Endothelial cell of umbilical vein (primary cell): ENCODE data around the gene RASD2. TPM values are rescaled to one million over a fixed set of nuclear protein-coding genes. Genes with fewer than 3 reads are reported as not detected.

Source experiments
- BruUV-seq: library from RNA; stranded (reverse); fragments of 400-500 nt; replicated peaks from 2 replicates; lab custom pipeline; 2021; lab: Mats Ljungman, UMichigan
- CTCF ChIA-PET: fragments of 300-600, 350-600 bp; sonication (Branson Sonifier 250); formaldehyde crosslinking; loops from one replicate; lab custom pipeline; 2021; ENCODE audit warnings: antibody characterized with exemption, inconsistent platforms; lab: Charles Lee
- POLR2A ChIA-PET: fragments of 300-600, 350-600 bp; sonication (Branson Sonifier 250); formaldehyde crosslinking; loops from one replicate; lab custom pipeline; 2021; ENCODE audit warnings: antibody characterized with exemption, inconsistent platforms; lab: Charles Lee
- DNase-seq: peaks from one replicate; pipeline ENCODE4 v3.0.0-alpha.2; 2011; ENCODE audit warnings: low read depth, low spot score
- FAIRE-seq: peaks from 2 replicates; lab custom pipeline; 2011; peaks lifted over from hg19 to GRCh38; lab: Jason Lieb, UNC
- H2AFZ ChIP-seq: 2 replicates; pipeline ENCODE4 v1.6.0; 2012; ENCODE audit warnings: low read depth, low read length, control low read depth, inconsistent platforms
- H3K27ac ChIP-seq: 2 replicates; pipeline ENCODE4 v1.5.1; 2011; ENCODE audit warnings: low read depth, mild to moderate bottlenecking, control low read depth, low read length, moderate library complexity; ENCODE audit not compliant: insufficient read depth
- H3K27me3 ChIP-seq, 2 experiments: 2 replicates each; pipeline versions ENCODE4 v1.6.0 to v1.6.1; 2011; ENCODE audit warnings: low read length in 2 of 2, mixed read lengths in 1 of 2; ENCODE audit not compliant: control insufficient read depth in 2 of 2, insufficient read depth in 2 of 2
- H3K36me3 ChIP-seq, 2 experiments: 2 replicates in 1 of 2; 3 replicates in 1 of 2; pipeline ENCODE4 v1.5.1; 2011; ENCODE audit warnings: low read length in 2 of 2, mild to moderate bottlenecking in 1 of 2, moderate library complexity in 1 of 2; ENCODE audit not compliant: control insufficient read depth in 2 of 2, insufficient read depth in 2 of 2; ENCODE audit errors: extremely low read depth in 1 of 2
- H3K4me1 ChIP-seq: 3 replicates; pipeline ENCODE4 v1.5.1; 2011; ENCODE audit warnings: mild to moderate bottlenecking, low read length; ENCODE audit not compliant: control insufficient read depth, insufficient read depth; ENCODE audit errors: extremely low read depth
- H3K4me2 ChIP-seq: 2 replicates; pipeline ENCODE4 v1.6.1; 2011; ENCODE audit warnings: low read length, control low read depth, mixed read lengths; ENCODE audit not compliant: insufficient read depth
- H3K4me3 ChIP-seq, 3 experiments: fragments of 200-600 bp in 1 of 3; sonication (generic), shearing (Covaris generic) in 1 of 3; replicated peaks in 1 of 3; 2 replicates each; pipeline ENCODE4 v1.5.1; 2011 to 2016; ENCODE audit warnings: control low read depth in 3 of 3, low read length in 3 of 3, mild to moderate bottlenecking in 2 of 3, inconsistent platforms in 1 of 3, low read depth in 1 of 3, moderate library complexity in 1 of 3; ENCODE audit not compliant: insufficient read depth in 1 of 3
- H3K79me2 ChIP-seq: 2 replicates; pipeline ENCODE4 v1.6.0; 2012; ENCODE audit warnings: low read length, inconsistent platforms; ENCODE audit not compliant: control insufficient read depth, insufficient read depth
- H3K9ac ChIP-seq: replicated peaks from 2 replicates; pipeline ENCODE3; 2011; ENCODE audit warnings: low read length, control low read depth; ENCODE audit not compliant: insufficient read depth; ENCODE audit errors: extremely low read depth
- H3K9me1 ChIP-seq: replicated peaks from 3 replicates; pipeline ENCODE4 v1.6.0; 2011; ENCODE audit warnings: mild to moderate bottlenecking, low read length; ENCODE audit not compliant: control insufficient read depth, insufficient read depth; ENCODE audit errors: extremely low read depth
- H3K9me3 ChIP-seq: replicated peaks from 2 replicates; pipeline ENCODE4 v1.5.1; 2012; ENCODE audit warnings: low read length, inconsistent platforms; ENCODE audit not compliant: control insufficient read depth, insufficient read depth
- H4K20me1 ChIP-seq: replicated peaks from 2 replicates; pipeline ENCODE3; 2011; ENCODE audit warnings: mild to moderate bottlenecking, low read length; ENCODE audit not compliant: control insufficient read depth, insufficient read depth; ENCODE audit errors: extremely low read depth
- EZH2 ChIP-seq: IDR thresholded peaks from 2 replicates; pipeline ENCODE4 v1.6.1; 2012; ENCODE audit warnings: borderline replicate concordance, low read depth, mild to moderate bottlenecking, moderate library complexity, low read length, inconsistent platforms; ENCODE audit not compliant: severe bottlenecking
- FOS ChIP-seq: IDR thresholded peaks from 2 replicates; pipeline ENCODE4 v1.6.1; 2011; ENCODE audit warnings: mild to moderate bottlenecking, low read length, moderate library complexity, borderline replicate concordance; ENCODE audit not compliant: insufficient read depth
- GATA2 ChIP-seq: IDR thresholded peaks from 2 replicates; pipeline ENCODE4 v1.7.0; 2011; ENCODE audit warnings: low read depth, mild to moderate bottlenecking, moderate library complexity, mixed read lengths, low read length; ENCODE audit not compliant: insufficient read length, insufficient read depth
- JUN ChIP-seq: IDR thresholded peaks from 2 replicates; pipeline ENCODE4 v1.6.1; 2011; ENCODE audit warnings: borderline replicate concordance, low read depth; ENCODE audit not compliant: insufficient read length, insufficient read depth
- MYC ChIP-seq: IDR thresholded peaks from one replicate; pipeline ENCODE4 v1.6.1; 2011; ENCODE audit warnings: mild to moderate bottlenecking, low read depth, low read length
- POLR2A ChIP-seq: IDR thresholded peaks from 2 replicates; pipeline ENCODE4 v1.6.1; 2012; ENCODE audit warnings: low read depth, mild to moderate bottlenecking, control low read depth, low read length
- POLR2AphosphoS5 ChIP-seq: IDR thresholded peaks from 2 replicates; pipeline ENCODE4 v1.6.1; 2012; ENCODE audit warnings: low read depth, mild to moderate bottlenecking, control low read depth, low read length, moderate library complexity; ENCODE audit not compliant: insufficient read depth
- dilution Hi-C: fragments of 300-500 bp; cut with MboI; formaldehyde crosslinking; loops from one replicate; pipeline ENCODE4 v1.15.0; 2019; ENCODE audit warnings: low sequenced_read_pairs; ENCODE audit not compliant: extremely low pct_ligation_motif_present
- intact Hi-C: fragments of 100-400 bp; cut with micrococcal nuclease; formaldehyde crosslinking; loops from one replicate; pipeline ENCODE4 v1.10.0; 2022
- polyA plus RNA-seq, 4 experiments: library from polyadenylated mRNA; depleted of rRNA in 3 of 4; stranded (reverse) in 3 of 4; unstranded in 1 of 4; fragments of >200 nt; gene quantifications; 2 replicates each; pipeline versions ENCODE4 v1.2.1 to v1.2.3, GENCODE V29; 2011 to 2012; ENCODE audit warnings: missing spikeins in 1 of 4
- total RNA-seq: library from RNA; stranded (reverse); gene quantifications from 2 replicates; pipeline ENCODE4 v1.2.3, GENCODE V29; 2021
- TF ChIP-seq, protein P1 (sequence below), 2 donors: IDR thresholded peaks; 1 replicate in 1 of 2; 2 replicates in 1 of 2; pipeline ENCODE4 v1.5.1; 2011; ENCODE audit warnings: low read length in 2 of 2, mild to moderate bottlenecking in 2 of 2, moderate library complexity in 2 of 2, control low read depth in 1 of 2, inconsistent platforms in 1 of 2, low read depth in 1 of 2; ENCODE audit not compliant: insufficient read depth in 1 of 2; ENCODE audit errors: extremely low read depth in 1 of 2
- TF ChIP-seq, protein P2 (sequence below): IDR thresholded peaks from 2 replicates; pipeline ENCODE4 v1.6.1; 2011; ENCODE audit not compliant: insufficient read depth, insufficient read length

RASD2 gene
- total and polyA plus RNA-seq, 2 donors (not counting 3 experiments of a cell fraction or from before 2014, with no cell fraction given) = not detected

DNA sequence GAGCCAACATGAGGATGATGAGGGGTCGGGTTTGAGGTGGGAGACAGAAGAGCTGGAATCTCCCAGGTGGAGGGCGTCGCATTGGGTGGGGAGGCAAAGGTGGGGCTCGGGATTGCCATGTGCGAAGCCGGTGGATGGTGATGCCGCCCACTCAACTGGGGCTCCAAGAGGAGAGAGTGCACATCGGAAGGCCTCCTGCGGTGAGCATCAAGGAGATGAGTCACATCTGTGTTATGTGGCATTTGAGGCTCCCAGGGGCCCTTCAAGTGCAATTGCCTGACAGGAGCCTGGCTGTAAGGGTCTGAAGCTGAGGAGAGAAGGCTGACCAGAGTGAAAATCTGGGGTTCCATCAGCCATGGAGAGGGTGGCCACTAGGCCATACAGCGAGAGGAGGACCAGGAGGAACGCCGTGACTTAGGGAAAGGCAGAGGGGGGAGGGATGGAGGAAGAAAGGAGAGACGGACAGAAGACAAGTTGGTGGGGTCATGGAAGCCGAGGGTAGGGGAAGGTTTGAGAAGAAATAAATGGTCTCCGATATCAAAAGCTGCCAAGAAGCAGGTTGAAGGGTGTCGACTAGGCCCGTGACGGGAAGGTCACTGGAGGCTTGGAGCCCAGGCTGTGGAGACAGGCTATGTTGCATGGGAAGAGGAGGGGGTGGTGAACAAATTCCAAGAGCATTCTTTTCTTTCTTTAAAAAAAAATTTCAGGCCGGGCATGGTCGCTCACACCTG, 21.3 kb downstream of the RASD2 start:
- no peaks in the 10 kb centered on the region for H3K4me1 ChIP-seq
- no peak overlapping the region for H2AFZ ChIP-seq
- no TSS peak for BruUV-seq
- H3K79me2 ChIP-seq = no peaks in the 10 kb centered on the region
- intact Hi-C loops = no loop called here
- no peaks in the 10 kb centered on the region for H3K9me1 ChIP-seq
- H3K4me3 ChIP-seq = no peak overlapping the region
- TF ChIP-seq GATA2 (no peak), POLR2A (no peak), MYC (no peak), JUN (no peak), EZH2 (no peak), POLR2AphosphoS5 (no peak), FOS (no peak)
- TF ChIP-seq, protein P1, sequence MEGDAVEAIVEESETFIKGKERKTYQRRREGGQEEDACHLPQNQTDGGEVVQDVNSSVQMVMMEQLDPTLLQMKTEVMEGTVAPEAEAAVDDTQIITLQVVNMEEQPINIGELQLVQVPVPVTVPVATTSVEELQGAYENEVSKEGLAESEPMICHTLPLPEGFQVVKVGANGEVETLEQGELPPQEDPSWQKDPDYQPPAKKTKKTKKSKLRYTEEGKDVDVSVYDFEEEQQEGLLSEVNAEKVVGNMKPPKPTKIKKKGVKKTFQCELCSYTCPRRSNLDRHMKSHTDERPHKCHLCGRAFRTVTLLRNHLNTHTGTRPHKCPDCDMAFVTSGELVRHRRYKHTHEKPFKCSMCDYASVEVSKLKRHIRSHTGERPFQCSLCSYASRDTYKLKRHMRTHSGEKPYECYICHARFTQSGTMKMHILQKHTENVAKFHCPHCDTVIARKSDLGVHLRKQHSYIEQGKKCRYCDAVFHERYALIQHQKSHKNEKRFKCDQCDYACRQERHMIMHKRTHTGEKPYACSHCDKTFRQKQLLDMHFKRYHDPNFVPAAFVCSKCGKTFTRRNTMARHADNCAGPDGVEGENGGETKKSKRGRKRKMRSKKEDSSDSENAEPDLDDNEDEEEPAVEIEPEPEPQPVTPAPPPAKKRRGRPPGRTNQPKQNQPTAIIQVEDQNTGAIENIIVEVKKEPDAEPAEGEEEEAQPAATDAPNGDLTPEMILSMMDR (IDR thresholded peaks at IDR 0.05; ENCODE audit: extremely low read depth in 1 of 2, insufficient read depth in 1 of 2, low read depth in 1 of 2, low read length in 2 of 2) = no peak
- TF ChIP-seq, protein P2, sequence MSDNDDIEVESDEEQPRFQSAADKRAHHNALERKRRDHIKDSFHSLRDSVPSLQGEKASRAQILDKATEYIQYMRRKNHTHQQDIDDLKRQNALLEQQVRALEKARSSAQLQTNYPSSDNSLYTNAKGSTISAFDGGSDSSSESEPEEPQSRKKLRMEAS = no peak
- no peak overlapping the region for H3K27ac ChIP-seq
- dilution Hi-C loops = no loop called here
- H4K20me1 ChIP-seq = no peaks in the 10 kb centered on the region
- no peaks in the 10 kb centered on the region for H3K9me3 ChIP-seq
- ChIA-PET CTCF (no interaction called here), POLR2A (no interaction called here)
- peaks cover 0 to 14% of the 10 kb centered on the region in 2 experiments for H3K27me3 ChIP-seq
- FAIRE-seq = no peak
- no peak overlapping the region for H3K9ac ChIP-seq
- no peak for DNase-seq
- H3K4me2 ChIP-seq = no peak overlapping the region
- no peaks in the 10 kb centered on the region for H3K36me3 ChIP-seq
